ENCODE data around the gene CDKN2B-AS1.

- TF ChIP-seq GATA2 (IDR thresholded peaks at IDR 0.05; ENCODE audit: low read depth, low read length) (no peak), GATA3 (IDR thresholded peaks at IDR 0.05; ENCODE audit: low read depth, low read length) (no peak)
These were observed 26.9 kb upstream of the CDKN2B-AS1 start for GRCh38 chr9:21967702-21968101.
